Epithelial cell of proximal tubule (primary cell): ENCODE measurements around the gene GPR146. TPM values are rescaled to one million over a fixed set of nuclear protein-coding genes. Genes with fewer than 3 reads are reported as not detected.
"Not testable (repeated sequence)": the region's sequence is repeated elsewhere in the genome, so short reads cannot be mapped to it uniquely, and the experiment has no call there.

Source experiments
- DNase-seq: peaks from one replicate; pipeline ENCODE4 v3.0.0-alpha.2; 2011; ENCODE audit warnings: low read depth
- H3K4me3 ChIP-seq: 2 replicates; pipeline ENCODE4 v1.5.1; 2011; ENCODE audit warnings: low read depth, mild to moderate bottlenecking, low read length
- CTCF ChIP-seq: conservative IDR thresholded peaks from 2 replicates; pipeline ENCODE4 v1.5.1; 2012; ENCODE audit warnings: low read depth, mild to moderate bottlenecking, low read length
- total RNA-seq: library from RNA; depleted of rRNA; stranded (reverse); fragments of >200 nt; gene quantifications from 2 replicates; pipeline ENCODE4 v1.2.3, GENCODE V29; 2015

GPR146 gene
- total RNA-seq, 1 donor from 2014 or later: 0.23 TPM

DNA sequence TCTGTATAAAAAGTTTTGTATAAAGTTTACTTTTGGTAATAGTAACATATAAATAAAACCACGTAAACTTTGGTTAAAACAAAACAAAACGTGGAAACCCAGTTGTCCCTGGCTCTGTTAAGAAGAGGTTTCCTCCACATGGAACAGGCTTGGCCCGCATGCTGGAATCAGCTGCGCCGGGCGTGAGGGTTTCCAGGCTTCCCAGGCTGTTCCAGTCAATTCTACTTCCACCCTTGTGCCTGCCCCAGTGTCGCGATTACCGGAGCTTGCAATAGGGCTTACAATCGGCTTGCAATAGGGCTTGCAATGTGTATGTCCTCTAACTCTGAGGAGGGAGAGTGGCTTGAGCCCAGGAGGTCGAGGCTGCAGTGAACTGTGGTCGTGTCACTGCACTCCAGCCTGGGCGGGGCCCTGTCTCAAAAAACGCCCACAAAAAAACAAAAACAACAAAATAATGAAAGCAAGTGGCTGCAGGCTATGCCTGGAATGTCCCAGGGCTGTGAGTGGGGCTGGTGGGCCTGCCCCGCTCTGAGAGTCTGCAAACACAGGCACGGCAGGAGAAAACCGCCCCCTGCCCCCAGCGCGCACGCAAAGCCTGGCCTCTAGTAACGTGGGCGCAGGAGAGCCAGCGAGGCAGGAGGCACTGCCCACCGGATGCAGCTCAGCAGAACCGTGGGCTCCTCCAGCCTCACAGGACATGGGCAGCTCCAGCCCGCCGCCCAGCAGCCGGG lies 45.0 kb upstream of the GPR146 start:
- DNase-seq: no peak
- TF ChIP-seq CTCF: no peak
- no peak overlapping the region for H3K4me3 ChIP-seq

GRCh38 chr7:999941-1000935 lies 44.1 kb upstream of the GPR146 start:
- TF ChIP-seq CTCF: no peak
- no peak for DNase-seq
- H3K4me3 ChIP-seq: no peak overlapping the region

- H3K4me3 ChIP-seq, DNase-seq: not testable (repeated sequence)
Observed at GRCh38 chr7:1001069-1001770, 43.1 kb upstream of the GPR146 start.

- H3K4me3 ChIP-seq, DNase-seq: not testable (repeated sequence)
Observed at GRCh38 chr7:1002026-1002425, 42.3 kb upstream of the GPR146 start.

- DNase-seq, H3K4me3 ChIP-seq: not testable (repeated sequence)
Observed at GRCh38 chr7:1002445-1002844, 41.9 kb upstream of the GPR146 start.

DNA sequence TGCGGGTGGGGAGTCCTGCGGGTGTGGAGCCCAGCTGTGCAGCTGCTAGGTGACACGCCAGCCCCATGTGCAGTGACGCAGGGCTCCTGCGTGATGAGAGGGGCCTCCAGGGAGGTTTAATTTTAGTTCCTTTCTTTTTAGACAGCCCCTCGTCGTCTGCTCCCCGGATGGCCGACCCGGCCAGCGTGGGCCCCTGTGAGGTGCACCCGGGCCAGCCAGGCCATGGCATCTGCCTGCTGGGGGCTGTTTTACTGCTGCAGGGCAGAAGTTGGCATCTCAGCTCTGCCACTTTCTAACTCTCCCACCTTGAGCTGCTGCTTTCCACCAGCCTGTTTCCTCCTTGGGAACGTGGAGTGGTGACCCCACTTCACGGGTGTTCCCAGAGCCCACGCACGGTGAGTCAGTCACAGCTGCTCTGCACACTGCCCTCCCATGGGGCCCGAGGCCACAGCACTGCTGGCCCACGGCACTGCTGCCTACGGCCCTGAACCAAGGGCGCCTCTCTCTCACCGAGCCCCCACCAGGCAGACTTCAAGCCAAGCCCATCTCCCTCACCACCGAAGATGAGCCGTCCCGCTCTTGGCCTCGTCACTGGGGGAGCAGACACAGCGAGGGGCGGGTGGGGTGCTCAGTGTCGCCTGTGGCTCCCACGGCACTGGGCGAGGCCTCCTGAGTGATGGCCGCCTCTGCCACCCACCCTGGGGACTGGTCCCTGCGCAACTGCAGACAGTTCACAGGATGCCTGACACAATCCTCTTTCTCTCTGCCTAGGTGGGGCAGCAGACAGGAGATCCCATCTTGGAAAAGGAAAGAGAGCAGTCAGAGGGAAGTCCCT lies 40.1 kb upstream of the GPR146 start:
- TF ChIP-seq CTCF: no peak

DNA sequence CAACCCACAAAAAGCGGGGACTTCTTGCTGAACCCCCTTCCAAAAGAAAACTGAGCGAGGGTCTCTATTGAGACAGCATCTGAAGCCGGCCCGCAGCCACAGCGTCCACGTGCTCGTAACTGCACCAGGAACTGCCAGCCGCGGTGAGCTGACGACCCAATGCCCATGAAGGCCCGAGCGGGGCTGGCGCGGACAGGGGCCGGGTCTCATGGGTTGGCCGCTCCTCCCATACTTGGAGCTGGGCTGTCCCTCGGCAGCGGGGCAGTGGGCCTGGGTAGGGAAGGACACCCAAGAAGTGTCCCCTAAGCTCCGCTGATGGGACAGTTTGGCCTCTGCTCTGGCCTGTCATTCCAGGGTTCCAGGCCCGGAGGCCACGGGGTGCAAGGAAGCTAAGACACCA lies 39.0 kb upstream of the GPR146 start:
- TF ChIP-seq CTCF: no peak
- no peak overlapping the region for H3K4me3 ChIP-seq
- no peak for DNase-seq

More for the DNA sequence above, 40.1 kb upstream of the GPR146 start:
- no peak overlapping the region for H3K4me3 ChIP-seq
- no peak for DNase-seq

- no peak for DNase-seq
- no peak overlapping the region for H3K4me3 ChIP-seq
- no peak for TF ChIP-seq CTCF
Observed at GRCh38 chr7:1007901-1008300, 36.4 kb upstream of the GPR146 start.
